ENCODE measurements around the gene DPF3.

DNA sequence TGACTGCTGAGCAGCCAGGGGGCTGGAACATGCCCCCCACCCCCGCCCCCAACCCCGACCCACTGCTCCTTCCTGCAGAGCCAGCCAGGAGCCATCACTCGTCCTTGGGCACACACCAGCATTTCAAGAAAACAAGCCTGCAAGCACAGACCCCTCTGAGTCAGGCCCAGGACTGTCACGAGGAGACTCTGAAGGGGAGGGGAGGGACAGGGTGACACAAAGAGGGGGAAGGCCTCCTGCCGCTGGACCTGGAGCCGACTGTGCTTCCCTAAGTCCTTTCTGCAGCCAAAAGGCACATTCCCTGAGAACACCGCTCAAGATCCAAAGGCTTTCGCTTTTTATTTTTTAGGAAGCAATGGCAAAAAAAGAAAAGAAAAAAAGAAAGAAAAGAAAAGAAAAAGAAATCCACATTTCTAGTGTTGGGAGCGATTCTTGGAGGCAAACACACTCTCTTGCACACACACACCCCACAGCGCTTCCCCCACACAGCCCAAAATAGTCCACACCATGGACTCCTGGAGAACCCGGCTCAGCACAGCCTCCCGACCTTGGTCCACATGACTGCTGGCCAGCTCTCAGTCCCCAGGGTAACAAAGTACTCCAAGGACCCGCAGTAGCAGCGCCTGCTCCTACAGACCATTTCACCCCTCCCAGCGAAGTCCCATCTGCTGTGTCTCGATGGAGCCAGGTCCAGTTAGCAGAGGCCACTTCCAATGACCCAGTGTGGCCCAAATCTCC, 101.7 kb downstream of the DPF3 start:
- TF ChIP-seq TAF1 (IDR thresholded peaks at IDR 0.05; ENCODE audit: low read depth) (no peak), MAX (IDR thresholded peaks at IDR 0.05) (no peak), CREB1 (IDR thresholded peaks at IDR 0.05; ENCODE audit: low read depth) (no peak), CEBPB (IDR thresholded peaks at IDR 0.05) (no peak), TEAD4 (IDR thresholded peaks at IDR 0.05) (no peak), EGR1 (IDR thresholded peaks at IDR 0.05) (no peak), EP300 (IDR thresholded peaks at IDR 0.05; ENCODE audit: borderline replicate concordance) (no peak), TCF12 (IDR thresholded peaks at IDR 0.05; ENCODE audit: low read depth) (no peak), RAD21 (IDR thresholded peaks at IDR 0.05; ENCODE audit: low read depth) (no peak)
